OCI-LY1 (cell line): ENCODE results near the gene HELT.
"Not testable (repeated sequence)": the region's sequence is repeated elsewhere in the genome, so short reads cannot be mapped to it uniquely, and the experiment has no call there.

Experiments
- H2AFZ ChIP-seq: fragments of 200-600 bp; sonication (generic), shearing (Covaris generic); 2 replicates; pipeline ENCODE4 v1.6.0; 2014; ENCODE audit warnings: antibody characterized with exemption, mild to moderate bottlenecking, low read length
- H3F3A ChIP-seq: fragments of 200-600 bp; sonication (generic), shearing (Covaris generic); 2 replicates; pipeline ENCODE4 v1.6.0; 2014; ENCODE audit warnings: mild to moderate bottlenecking, antibody characterized with exemption, low read length, moderate library complexity; ENCODE audit not compliant: insufficient read depth
- H3K27ac ChIP-seq: fragments of 200-600 bp; sonication (generic); 2 replicates; pipeline ENCODE4 v1.5.1; 2014; ENCODE audit warnings: low read length, mixed run types, mild to moderate bottlenecking, low read depth; ENCODE audit not compliant: poor library complexity, severe bottlenecking
- H3K27me3 ChIP-seq: fragments of 200-600 bp; sonication (generic); 2 replicates; pipeline ENCODE4 v1.6.0; 2014; ENCODE audit warnings: antibody characterized with exemption, mild to moderate bottlenecking, low read length, moderate library complexity; ENCODE audit not compliant: insufficient read depth
- H3K36me3 ChIP-seq: fragments of 200-600 bp; sonication (generic); 2 replicates; pipeline ENCODE4 v1.6.1; 2014; ENCODE audit warnings: mild to moderate bottlenecking, antibody characterized with exemption, low read length, moderate library complexity, mixed read lengths; ENCODE audit not compliant: insufficient read depth
- H3K4me1 ChIP-seq: fragments of 200-600 bp; sonication (generic); 2 replicates; pipeline ENCODE4 v1.5.1; 2014; ENCODE audit warnings: mild to moderate bottlenecking, low read length, moderate library complexity; ENCODE audit not compliant: insufficient read depth, severe bottlenecking
- H3K4me2 ChIP-seq: fragments of 200-600 bp; sonication (generic), shearing (Covaris generic); 2 replicates; pipeline ENCODE4 v1.6.1; 2014; ENCODE audit warnings: low read length
- H3K4me3 ChIP-seq: fragments of 200-600 bp; sonication (generic); 2 replicates; pipeline ENCODE4 v1.5.1; 2014; ENCODE audit warnings: low read length, low read depth, mild to moderate bottlenecking, mixed read lengths; ENCODE audit not compliant: poor library complexity, severe bottlenecking
- H3K79me2 ChIP-seq: fragments of 200-600 bp; shearing (Covaris generic); 2 replicates; pipeline ENCODE4 v1.6.1; 2016; ENCODE audit warnings: mixed run types, low read length, mixed read lengths; ENCODE audit not compliant: insufficient read depth
- H3K9ac ChIP-seq: fragments of 200-600 bp; sonication (generic), shearing (Covaris generic); 2 replicates; pipeline ENCODE4 v1.6.1; 2014; ENCODE audit warnings: mild to moderate bottlenecking, low read length, mixed read lengths
- H3K9me2 ChIP-seq: fragments of 200-600 bp; sonication (generic), shearing (Covaris generic); 2 replicates; pipeline ENCODE4 v1.6.1; 2014; ENCODE audit warnings: low read depth, mild to moderate bottlenecking, low read length, mixed read lengths
- H3K9me3 ChIP-seq: fragments of 200-600 bp; shearing (Covaris generic); 2 replicates; pipeline ENCODE4 v1.6.1; 2014; ENCODE audit warnings: low read length, mixed read lengths
- H4K20me1 ChIP-seq: fragments of 200-600 bp; sonication (generic), shearing (Covaris generic); 2 replicates; pipeline ENCODE4 v1.6.0; 2016; ENCODE audit warnings: mild to moderate bottlenecking, low read length; ENCODE audit not compliant: insufficient read depth
- CTCF ChIP-seq: fragments of 200-600 bp; sonication (generic), shearing (Covaris generic); IDR thresholded peaks from 2 replicates; pipeline ENCODE4 v1.5.1; 2017; ENCODE audit warnings: mild to moderate bottlenecking, antibody characterized with exemption, low read length, moderate library complexity, mixed read lengths
- EZH2 ChIP-seq: fragments of 200-600 bp; sonication (generic), shearing (Covaris generic); IDR thresholded peaks from 2 replicates; pipeline ENCODE4 v1.8.0; 2017; ENCODE audit warnings: borderline replicate concordance, mixed run types, mild to moderate bottlenecking, antibody characterized with exemption, low read length, moderate library complexity, mixed read lengths

The HELT gene

DNA sequence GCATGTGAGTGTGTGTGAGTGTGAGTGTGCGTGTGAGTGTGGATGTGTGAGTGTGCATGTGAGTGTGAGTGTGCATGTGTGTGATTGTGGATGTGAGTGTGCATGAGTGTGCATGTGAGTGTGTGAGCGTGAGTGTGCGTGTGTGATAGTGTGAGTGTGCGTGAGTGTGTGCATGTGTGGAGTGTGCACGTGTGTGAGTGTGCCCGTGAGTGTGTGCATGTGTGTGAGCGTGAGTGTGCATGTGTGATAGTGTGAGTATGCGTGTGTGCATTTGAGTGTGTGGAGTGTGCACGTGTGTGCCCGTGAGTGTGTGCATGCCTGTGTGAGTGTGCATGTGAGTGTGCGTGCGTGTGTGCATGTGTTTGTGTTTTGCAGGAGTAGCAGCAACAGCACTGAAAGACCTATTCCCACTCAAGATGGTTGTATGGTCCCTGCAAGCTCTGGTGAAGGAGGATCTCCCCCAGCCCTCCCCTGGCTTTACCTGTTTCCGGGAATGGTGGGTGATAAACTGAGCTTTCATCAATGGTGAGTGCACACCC, 30.7 kb upstream of the HELT start:
- Histone ChIP-seq H3K27me3 (no peaks in the 10 kb centered on the region), H3K4me1 (peaks cover 5% of the 10 kb centered on the region), H3K4me2 (no peak overlapping the region), H3K79me2 (no peaks in the 10 kb centered on the region), H4K20me1 (no peaks in the 10 kb centered on the region), H3K36me3 (no peaks in the 10 kb centered on the region), H3F3A (no peaks in the 10 kb centered on the region), H3K9me3 (no peaks in the 10 kb centered on the region), H3K4me3 (no peak overlapping the region), H2AFZ (no peak overlapping the region), H3K9me2 (no peaks in the 10 kb centered on the region), H3K27ac (no peak overlapping the region), H3K9ac (no peak overlapping the region)
- no peak for TF ChIP-seq EZH2
- no peak for TF ChIP-seq CTCF

DNA sequence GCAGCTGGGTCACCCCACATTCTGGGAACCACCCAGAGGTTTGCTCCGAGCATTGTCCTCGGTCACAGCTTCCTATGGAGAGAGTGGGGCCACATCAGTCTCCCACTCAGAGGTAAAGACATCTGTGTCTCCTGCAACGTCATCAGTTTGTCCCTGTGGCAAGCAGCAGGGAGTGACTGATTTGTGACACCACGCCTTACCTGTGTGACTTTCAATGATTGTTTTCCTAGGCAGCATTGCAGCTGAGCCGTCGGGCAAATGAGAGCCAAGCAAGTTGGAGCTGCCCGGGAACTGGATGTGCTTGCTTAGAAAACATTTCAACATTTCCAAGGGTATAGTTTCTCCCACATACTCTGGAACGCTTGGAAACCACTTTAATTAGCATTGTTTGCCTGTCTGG, 29.7 kb upstream of the HELT start:
- H4K20me1 ChIP-seq = no peaks in the 10 kb centered on the region
- H3K4me2 ChIP-seq = no peak overlapping the region
- no peaks in the 10 kb centered on the region for H3K79me2 ChIP-seq
- H2AFZ ChIP-seq = no peak overlapping the region
- H3K36me3 ChIP-seq = no peaks in the 10 kb centered on the region
- H3K27me3 ChIP-seq = no peaks in the 10 kb centered on the region
- no peak overlapping the region for H3K27ac ChIP-seq
- H3K9me2 ChIP-seq = no peaks in the 10 kb centered on the region
- no peak for TF ChIP-seq CTCF
- no peak for TF ChIP-seq EZH2
- H3K9me3 ChIP-seq = no peaks in the 10 kb centered on the region
- no peaks in the 10 kb centered on the region for H3F3A ChIP-seq
- no peak overlapping the region for H3K9ac ChIP-seq
- H3K4me3 ChIP-seq = no peak overlapping the region
- H3K4me1 ChIP-seq = peaks cover 2% of the 10 kb centered on the region

DNA sequence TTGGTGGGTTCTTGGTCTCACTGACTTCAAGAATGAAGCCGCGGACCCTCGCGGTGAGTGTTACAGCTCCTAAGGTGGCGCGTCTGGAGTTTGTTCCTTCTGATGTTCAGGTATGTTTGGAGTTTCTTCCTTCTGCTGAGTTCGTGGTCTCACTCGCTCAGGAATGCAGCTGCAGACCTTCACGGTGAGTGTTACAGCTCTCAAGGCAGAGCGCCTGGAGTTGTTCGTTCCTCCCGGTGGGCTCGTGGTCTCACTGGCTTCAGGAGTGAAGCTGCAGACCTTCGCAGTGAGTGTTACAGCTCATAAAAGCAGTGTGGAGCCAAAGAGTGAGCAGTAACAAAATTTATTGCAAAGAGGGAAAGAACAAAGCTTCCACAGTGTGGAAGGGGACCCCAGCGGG, 29.0 kb upstream of the HELT start:
- not testable (repeated sequence) for H3K27ac ChIP-seq, H3F3A ChIP-seq, H3K9me2 ChIP-seq, H3K9ac ChIP-seq, H3K4me3 ChIP-seq, H3K79me2 ChIP-seq, H4K20me1 ChIP-seq, H3K27me3 ChIP-seq, H3K36me3 ChIP-seq, H3K9me3 ChIP-seq, H2AFZ ChIP-seq, H3K4me1 ChIP-seq, H3K4me2 ChIP-seq

GRCh38 chr4:184990131-184990530, 28.2 kb upstream of the HELT start:
- H3K4me1 ChIP-seq, H3K9ac ChIP-seq, H3K27ac ChIP-seq, H3K79me2 ChIP-seq, H3K9me3 ChIP-seq, H4K20me1 ChIP-seq, H3F3A ChIP-seq, H3K9me2 ChIP-seq, H3K4me2 ChIP-seq, H2AFZ ChIP-seq, H3K4me3 ChIP-seq, H3K36me3 ChIP-seq, H3K27me3 ChIP-seq: not testable (repeated sequence)
